NCI-H1092 treated with DMSO at 0.1 percent for 48 hours (cell line): Measurements from ENCODE around the gene VIT.

Source experiments
- DNase-seq: peaks from one replicate; lab custom pipeline; 2025; lab: John Stamatoyannopoulos, UW

VIT gene

GRCh38 chr2:36859366-36859792, 162.9 kb downstream of the VIT start:
- DNase-seq: no peak

GRCh38 chr2:36861896-36862295, 165.4 kb downstream of the VIT start:
- DNase-seq: no peak
